Activated naive CD4-positive, alpha-beta T cell treated with anti-CD3 and anti-CD28 coated beads for 36 hours (primary cell): ENCODE results near the gene BUD23. TPM values are rescaled to one million over a fixed set of nuclear protein-coding genes. Genes with fewer than 3 reads are reported as not detected.

ENCODE experiments used
- microRNA-seq: library from miRNA; unstranded; fragments of <30 nt; microRNA quantifications from one replicate; pipeline ENCODE4 v1.2.0, GENCODE V29; 2022; ENCODE audit warnings: borderline microRNAs expressed, borderline replicate concordance
- total RNA-seq, 2 experiments: library from RNA; stranded (reverse); gene quantifications; one replicate each; pipeline ENCODE4 v1.2.3, GENCODE V29; 2021

Gene BUD23
- total RNA-seq, 2 experiments from 2014 or later: 95.1 to 110 TPM

Small RNA genes within 50 kb of the gene (microRNA-seq; reads per million reads assigned to microRNA genes)
- gene MIR4284: not detected

Other genes with a start within 250 kb of the BUD23 start
- gene FZD9, start 249.8 kb upstream of the BUD23 start, total RNA-seq: under 1 TPM in 1 of 2 experiments, not detected in 1; 0.10 TPM
- 10 to 100 TPM; 67.6 to 69.9 TPM for gene BAZ1B, start 161.3 kb upstream of the BUD23 start, total RNA-seq
- 10 to 100 TPM; 38.5 to 44.1 TPM for gene BCL7B, start 125.9 kb upstream of the BUD23 start, total RNA-seq
- 10 to 100 TPM; 21.5 to 23.6 TPM for gene TBL2, start 105.0 kb upstream of the BUD23 start, total RNA-seq
- gene MLXIPL, start 59.1 kb upstream of the BUD23 start, total RNA-seq: under 1 TPM in 1 of 2 experiments, not detected in 1; 0.22 TPM
- not detected for gene VPS37D, start 15.8 kb upstream of the BUD23 start, total RNA-seq
- 1 to 10 TPM; 4.2 to 4.4 TPM for gene DNAJC30, start 144 bp upstream of the BUD23 start, total RNA-seq
- gene STX1A, start 36.1 kb downstream of the BUD23 start, total RNA-seq: 10 to 100 TPM; 23.7 to 24.1 TPM
- gene ABHD11, start 55.2 kb downstream of the BUD23 start, total RNA-seq: 10 to 100 TPM in 1 of 2 experiments, 1 to 10 TPM in 1; 9.4 to 11.3 TPM
- not detected for gene CLDN3, start 86.7 kb downstream of the BUD23 start, total RNA-seq
- under 1 TPM; 0.10 to 0.25 TPM for gene CLDN4, start 147.4 kb downstream of the BUD23 start, total RNA-seq
- gene METTL27, start 158.9 kb downstream of the BUD23 start, total RNA-seq: 1 to 10 TPM; 1.7 to 2.2 TPM
- not detected for gene TMEM270, start 177.6 kb downstream of the BUD23 start, total RNA-seq